ENCODE results near the gene DMXL1. TPM values are rescaled to one million over a fixed set of nuclear protein-coding genes. Genes with fewer than 3 reads are reported as not detected.
A peak's percentile ranks its signal among the peaks of the same experiment; 100 is the strongest.

Gene DMXL1
- polyA plus RNA-seq, 3 donors from 2014 or later, result 14.0 to 15.6 (median 14.7) TPM

- no peaks in the 10 kb centered on the region for H3K27me3 Mint-ChIP-seq (ENCODE audit: low read depth in 3 of 3)
- DNase-seq, result no peak
- H3K9me3 Mint-ChIP-seq, result peaks cover 0 to 2% (median 0%) of the 10 kb centered on the region in 6 donors
- peak overlapping the region; percentile 73 to 94 (median 90) for H3K27ac Mint-ChIP-seq
- H3K4me1 Mint-ChIP-seq, result peaks cover 88 to 97% of the 10 kb centered on the region in 2 donors
- H3K36me3 Mint-ChIP-seq, result peaks cover 3 to 12% (median 4%) of the 10 kb centered on the region in 3 donors
- peak overlapping the region; percentile 25 to 84 (median 64) for H3K4me3 Mint-ChIP-seq
Observed at GRCh38 chr5:119289438-119290044, 218.7 kb downstream of the DMXL1 start.

GRCh38 chr5:119290161-119290569 lies 219.3 kb downstream of the DMXL1 start:
- Mint-ChIP-seq H3K27me3 (ENCODE audit: low read depth in 3 of 3) (no peaks in the 10 kb centered on the region), H3K4me1 (peaks cover 86 to 96% of the 10 kb centered on the region in 2 donors), H3K36me3 (peaks cover 3 to 15% (median 4%) of the 10 kb centered on the region in 3 donors), H3K4me3 (peak overlapping the region; percentile 25 to 84 (median 44)), H3K9me3 (peaks cover 0 to 2% (median 0%) of the 10 kb centered on the region in 6 donors), H3K27ac (peak overlapping the region; percentile 73 to 94 (median 88))
- DNase-seq, result no peak

- H3K9me3 Mint-ChIP-seq, result peaks cover 0 to 2% (median 0%) of the 10 kb centered on the region in 6 donors
- DNase-seq, result no peak
- peaks cover 3 to 15% (median 4%) of the 10 kb centered on the region in 3 donors for H3K36me3 Mint-ChIP-seq
- peak overlapping the region; percentile 25 to 84 (median 44) for H3K4me3 Mint-ChIP-seq
- H3K27me3 Mint-ChIP-seq (ENCODE audit: low read depth in 3 of 3), result no peaks in the 10 kb centered on the region
- peaks cover 81 to 92% of the 10 kb centered on the region in 2 donors for H3K4me1 Mint-ChIP-seq
- peak overlapping the region; percentile 73 to 94 (median 88) for H3K27ac Mint-ChIP-seq
Observed at GRCh38 chr5:119290607-119291006, 219.7 kb downstream of the DMXL1 start.

- H3K36me3 Mint-ChIP-seq, result peaks cover 3 to 15% (median 4%) of the 10 kb centered on the region in 3 donors
- H3K9me3 Mint-ChIP-seq, result peaks cover 0 to 2% (median 0%) of the 10 kb centered on the region in 6 donors
- peak overlapping the region; percentile 15 to 94 (median 84) for H3K27ac Mint-ChIP-seq
- H3K4me1 Mint-ChIP-seq, result peaks cover 77 to 87% of the 10 kb centered on the region in 2 donors
- peak overlapping the region in 1 of 5 donors; percentile 44 for H3K4me3 Mint-ChIP-seq
- no peak for DNase-seq
- no peaks in the 10 kb centered on the region for H3K27me3 Mint-ChIP-seq (ENCODE audit: low read depth in 3 of 3)
Observed at GRCh38 chr5:119291056-119291455, 220.2 kb downstream of the DMXL1 start.

GRCh38 chr5:119291877-119292276 lies 221.0 kb downstream of the DMXL1 start:
- Mint-ChIP-seq H3K4me1 (peaks cover 69 to 82% of the 10 kb centered on the region in 2 donors), H3K27me3 (ENCODE audit: low read depth in 3 of 3) (no peaks in the 10 kb centered on the region)

GRCh38 chr5:119292701-119293515 lies 222.0 kb downstream of the DMXL1 start:
- Mint-ChIP-seq H3K27me3 (ENCODE audit: low read depth in 3 of 3) (no peaks in the 10 kb centered on the region), H3K4me3 (no peak overlapping the region), H3K36me3 (peaks cover 3 to 15% (median 4%) of the 10 kb centered on the region in 3 donors), H3K9me3 (peaks cover 0 to 3% (median 0%) of the 10 kb centered on the region in 6 donors), H3K4me1 (peaks cover 68 to 81% of the 10 kb centered on the region in 2 donors), H3K27ac (peak overlapping the region in 5 of 6 donors; percentile 7 to 84 (median 43))
- DNase-seq, result no peak

More at GRCh38 chr5:119291877-119292276, 221.0 kb downstream of the DMXL1 start:
- DNase-seq, result no peak
- Mint-ChIP-seq H3K27ac (peak overlapping the region; percentile 7 to 94 (median 46)), H3K36me3 (peaks cover 3 to 15% (median 4%) of the 10 kb centered on the region in 3 donors), H3K9me3 (peaks cover 0 to 2% (median 0%) of the 10 kb centered on the region in 6 donors), H3K4me3 (no peak overlapping the region)

- no peak for DNase-seq
- no peak overlapping the region for H3K4me3 Mint-ChIP-seq
- H3K36me3 Mint-ChIP-seq, result peaks cover 3 to 15% (median 4%) of the 10 kb centered on the region in 3 donors
- H3K4me1 Mint-ChIP-seq, result peaks cover 64 to 80% of the 10 kb centered on the region in 2 donors
- peaks cover 0 to 4% (median 0%) of the 10 kb centered on the region in 6 donors for H3K9me3 Mint-ChIP-seq
- no peaks in the 10 kb centered on the region for H3K27me3 Mint-ChIP-seq (ENCODE audit: low read depth in 3 of 3)
- peak overlapping the region in 5 of 6 donors; percentile 7 to 84 (median 28) for H3K27ac Mint-ChIP-seq
Observed at GRCh38 chr5:119293516-119293829, 222.6 kb downstream of the DMXL1 start.

Other genes with a start within 250 kb of the DMXL1 start
- 1 to 10 TPM; 2.0 to 4.2 (median 2.9) TPM for gene DTWD2, start 82.5 kb upstream of the DMXL1 start, polyA plus RNA-seq

Measured in immature natural killer cell (primary cell).